Liver (tissue), 9 donors: ENCODE data around the gene TSPAN5. TPM values are rescaled to one million over a fixed set of nuclear protein-coding genes. Genes with fewer than 3 reads are reported as not detected.
A peak's percentile ranks its signal among the peaks of the same experiment; 100 is the strongest.

Experiments used
- DNase-seq: peaks from one replicate; pipeline ENCODE4 v3.0.0-alpha.2; 2017; ENCODE audit warnings: low spot score
- H3K27ac ChIP-seq, 2 donors: one replicate each; pipeline ENCODE4 v1.7.0; 2013; ENCODE audit warnings: inconsistent platforms in 2 of 2, low read length in 2 of 2, control low read depth in 1 of 2, low read depth in 1 of 2, mild to moderate bottlenecking in 1 of 2
- H3K27me3 ChIP-seq, 4 donors: one replicate each; pipeline versions ENCODE4 v1.6.1 to v1.7.0; 2013; ENCODE audit warnings: low read length in 3 of 4, inconsistent platforms in 1 of 4, mild to moderate bottlenecking in 1 of 4, moderate library complexity in 1 of 4; ENCODE audit not compliant: control insufficient read depth in 4 of 4, insufficient read depth in 4 of 4
- H3K36me3 ChIP-seq, 4 donors: one replicate each; pipeline versions ENCODE4 v1.6.1 to v1.7.0; 2013; ENCODE audit warnings: low read length in 3 of 4, mild to moderate bottlenecking in 3 of 4, low read depth in 1 of 4, moderate library complexity in 1 of 4; ENCODE audit not compliant: control insufficient read depth in 4 of 4, insufficient read depth in 3 of 4
- H3K4me1 ChIP-seq, 4 donors: one replicate each; pipeline versions ENCODE4 v1.6.1 to v1.7.0; 2013; ENCODE audit warnings: low read length in 3 of 4, mild to moderate bottlenecking in 3 of 4, moderate library complexity in 1 of 4; ENCODE audit not compliant: control insufficient read depth in 4 of 4, insufficient read depth in 4 of 4
- H3K4me3 ChIP-seq, 3 donors: one replicate each; pipeline versions ENCODE4 v1.6.1 to v1.7.0; 2013; ENCODE audit warnings: low read length in 3 of 3, control low read depth in 1 of 3, low read depth in 1 of 3, mild to moderate bottlenecking in 1 of 3
- H3K9ac ChIP-seq, 2 donors: one replicate each; pipeline ENCODE4 v1.7.0; 2013; ENCODE audit warnings: low read length in 2 of 2, mild to moderate bottlenecking in 2 of 2, moderate library complexity in 2 of 2, control low read depth in 1 of 2, low read depth in 1 of 2
- H3K9me3 ChIP-seq, 4 donors: one replicate each; pipeline versions ENCODE4 v1.6.1 to v1.7.0; 2013; ENCODE audit warnings: low read length in 3 of 4; ENCODE audit not compliant: control insufficient read depth in 4 of 4
- EGR1 ChIP-seq, 2 donors: IDR thresholded peaks; 2 replicates each; pipeline ENCODE4 v1.6.1; 2016 to 2018; ENCODE audit warnings: antibody characterized with exemption in 2 of 2, low read depth in 2 of 2
- FOXA1 ChIP-seq: IDR thresholded peaks from 2 replicates; pipeline ENCODE4 v1.6.1; 2016; ENCODE audit warnings: antibody characterized with exemption
- FOXA2 ChIP-seq: IDR thresholded peaks from 2 replicates; pipeline ENCODE4 v1.6.1; 2016; ENCODE audit warnings: antibody characterized with exemption
- GABPA ChIP-seq, 2 donors: IDR thresholded peaks in 1 of 2; conservative IDR thresholded peaks in 1 of 2; 2 replicates each; pipeline ENCODE4 v1.6.1; 2016; ENCODE audit warnings: antibody characterized with exemption in 2 of 2, mild to moderate bottlenecking in 1 of 2, moderate library complexity in 1 of 2
- HNF4A ChIP-seq, 2 donors: conservative IDR thresholded peaks; 2 replicates each; pipeline ENCODE4 v1.6.1; 2016; ENCODE audit warnings: antibody characterized with exemption in 2 of 2, mild to moderate bottlenecking in 2 of 2
- HNF4G ChIP-seq: IDR thresholded peaks from 2 replicates; pipeline ENCODE4 v1.6.1; 2016; ENCODE audit warnings: antibody characterized with exemption
- JUND ChIP-seq, 2 donors: IDR thresholded peaks; 2 replicates each; pipeline ENCODE4 v1.6.1; 2016; ENCODE audit warnings: antibody characterized with exemption in 2 of 2
- NR2F2 ChIP-seq: IDR thresholded peaks from 2 replicates; pipeline ENCODE4 v1.6.1; 2016; ENCODE audit warnings: antibody characterized with exemption
- RAD21 ChIP-seq, 2 donors: IDR thresholded peaks; 2 replicates each; pipeline ENCODE4 v1.6.1; 2016; ENCODE audit warnings: antibody characterized with exemption in 2 of 2, mild to moderate bottlenecking in 2 of 2
- RXRA ChIP-seq, 2 donors: IDR thresholded peaks; 2 replicates each; pipeline ENCODE4 v1.6.1; 2017 to 2018; ENCODE audit warnings: antibody characterized with exemption in 2 of 2, mild to moderate bottlenecking in 1 of 2
- SP1 ChIP-seq: IDR thresholded peaks from 2 replicates; pipeline ENCODE4 v1.6.1; 2018; ENCODE audit warnings: antibody characterized with exemption, mild to moderate bottlenecking
- TAF1 ChIP-seq: conservative IDR thresholded peaks from 2 replicates; pipeline ENCODE4 v1.6.1; 2016; ENCODE audit warnings: antibody characterized with exemption, mild to moderate bottlenecking
- YY1 ChIP-seq: IDR thresholded peaks from 2 replicates; pipeline ENCODE4 v1.6.1; 2016; ENCODE audit warnings: antibody characterized with exemption, mild to moderate bottlenecking
- WGBS: extraction: QIAGEN DNeasy Blood & Tissue Kit; methylation state at CpG from one replicate; pipeline ENCODE4 v1.1.7; 2013; 5-methylcytosine and 5-hydroxymethylcytosine counted together
- polyA plus RNA-seq, 2 donors: library from polyadenylated mRNA; stranded (reverse) in 1 of 2; unstranded in 1 of 2; fragments of 200-250 nt in 1 of 2; fragments of >200 nt in 1 of 2; fragmentation: Nextera tagmentation in 1 of 2; extraction: Ambion mirVana in 1 of 2; gene quantifications; one replicate each; pipeline versions ENCODE4 v1.2.1 to v1.2.3, GENCODE V29; 2013 to 2015
- total RNA-seq, 2 donors: library from RNA; depleted of rRNA; stranded (reverse); fragments of >200 nt; gene quantifications; one replicate each; pipeline ENCODE4 v1.2.3, GENCODE V29; 2014
- TF ChIP-seq, protein P1 (sequence below): fragments of 150-350 bp; IDR thresholded peaks from 2 replicates; pipeline ENCODE4 v1.5.1; 2017; ENCODE audit warnings: improper control_type of control experiment, low read depth, low read length; ENCODE audit not compliant: missing input control
- TF ChIP-seq, protein P2 (sequence below): IDR thresholded peaks from 2 replicates; pipeline ENCODE4 v1.6.1; 2016; ENCODE audit warnings: antibody characterized with exemption
- TF ChIP-seq, protein P3 (sequence below): IDR thresholded peaks from 2 replicates; pipeline ENCODE4 v1.6.1; 2016; ENCODE audit warnings: antibody characterized with exemption, mild to moderate bottlenecking
- TF ChIP-seq, protein P4 (sequence below): IDR thresholded peaks from 2 replicates; pipeline ENCODE4 v1.6.1; 2016; ENCODE audit warnings: antibody characterized with exemption
- donor health status: healthy.
- donor health status: healthy.
- donor health status: healthy.
- donor health status: healthy.
- donor health status: healthy.

The TSPAN5 gene
- total and polyA plus RNA-seq, 4 donors, result 0.36 to 54.0 (median 0.63) TPM

DNA sequence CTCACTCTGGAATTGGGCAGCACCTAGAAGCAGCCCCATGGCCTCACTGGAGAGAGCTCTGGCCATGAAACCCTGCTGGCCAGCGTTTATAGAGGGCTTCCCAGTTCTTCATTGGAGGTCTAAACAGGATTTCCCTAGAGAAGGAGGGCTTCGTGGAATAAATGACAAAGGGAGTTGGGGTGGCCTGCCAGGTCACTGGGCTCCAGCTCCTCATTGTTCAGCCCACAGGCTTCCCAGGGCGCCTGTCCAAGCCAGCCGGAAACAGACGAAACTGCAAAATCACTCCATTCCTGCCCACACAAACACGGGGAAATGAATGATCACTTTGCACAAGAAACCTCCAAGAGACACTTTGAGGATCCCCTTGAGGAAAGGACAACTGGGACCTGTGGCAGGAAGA, 189.7 kb downstream of the TSPAN5 start:
- Histone ChIP-seq H3K4me3 (no peak overlapping the region), H3K9me3 (no peaks in the 10 kb centered on the region), H3K27ac (no peak overlapping the region), H3K9ac (no peak overlapping the region), H3K36me3 (peaks cover 0 to 2% (median 0%) of the 10 kb centered on the region in 4 donors), H3K4me1 (peaks cover 0 to 6% (median 1%) of the 10 kb centered on the region in 4 donors), H3K27me3 (no peaks in the 10 kb centered on the region)
- 69% methylated on average over 6 of the region's 6 CpGs for WGBS
- TF ChIP-seq, protein P1, sequence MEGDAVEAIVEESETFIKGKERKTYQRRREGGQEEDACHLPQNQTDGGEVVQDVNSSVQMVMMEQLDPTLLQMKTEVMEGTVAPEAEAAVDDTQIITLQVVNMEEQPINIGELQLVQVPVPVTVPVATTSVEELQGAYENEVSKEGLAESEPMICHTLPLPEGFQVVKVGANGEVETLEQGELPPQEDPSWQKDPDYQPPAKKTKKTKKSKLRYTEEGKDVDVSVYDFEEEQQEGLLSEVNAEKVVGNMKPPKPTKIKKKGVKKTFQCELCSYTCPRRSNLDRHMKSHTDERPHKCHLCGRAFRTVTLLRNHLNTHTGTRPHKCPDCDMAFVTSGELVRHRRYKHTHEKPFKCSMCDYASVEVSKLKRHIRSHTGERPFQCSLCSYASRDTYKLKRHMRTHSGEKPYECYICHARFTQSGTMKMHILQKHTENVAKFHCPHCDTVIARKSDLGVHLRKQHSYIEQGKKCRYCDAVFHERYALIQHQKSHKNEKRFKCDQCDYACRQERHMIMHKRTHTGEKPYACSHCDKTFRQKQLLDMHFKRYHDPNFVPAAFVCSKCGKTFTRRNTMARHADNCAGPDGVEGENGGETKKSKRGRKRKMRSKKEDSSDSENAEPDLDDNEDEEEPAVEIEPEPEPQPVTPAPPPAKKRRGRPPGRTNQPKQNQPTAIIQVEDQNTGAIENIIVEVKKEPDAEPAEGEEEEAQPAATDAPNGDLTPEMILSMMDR, result no peak
- TF ChIP-seq NR2F2, result no peak
- TF ChIP-seq YY1, result no peak
- TF ChIP-seq, protein P2, sequence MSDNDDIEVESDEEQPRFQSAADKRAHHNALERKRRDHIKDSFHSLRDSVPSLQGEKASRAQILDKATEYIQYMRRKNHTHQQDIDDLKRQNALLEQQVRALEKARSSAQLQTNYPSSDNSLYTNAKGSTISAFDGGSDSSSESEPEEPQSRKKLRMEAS, result no peak
- TF ChIP-seq HNF4A (conservative IDR thresholded peaks at IDR 0.05), result no peak
- no peak for TF ChIP-seq HNF4G
- TF ChIP-seq, protein P3, sequence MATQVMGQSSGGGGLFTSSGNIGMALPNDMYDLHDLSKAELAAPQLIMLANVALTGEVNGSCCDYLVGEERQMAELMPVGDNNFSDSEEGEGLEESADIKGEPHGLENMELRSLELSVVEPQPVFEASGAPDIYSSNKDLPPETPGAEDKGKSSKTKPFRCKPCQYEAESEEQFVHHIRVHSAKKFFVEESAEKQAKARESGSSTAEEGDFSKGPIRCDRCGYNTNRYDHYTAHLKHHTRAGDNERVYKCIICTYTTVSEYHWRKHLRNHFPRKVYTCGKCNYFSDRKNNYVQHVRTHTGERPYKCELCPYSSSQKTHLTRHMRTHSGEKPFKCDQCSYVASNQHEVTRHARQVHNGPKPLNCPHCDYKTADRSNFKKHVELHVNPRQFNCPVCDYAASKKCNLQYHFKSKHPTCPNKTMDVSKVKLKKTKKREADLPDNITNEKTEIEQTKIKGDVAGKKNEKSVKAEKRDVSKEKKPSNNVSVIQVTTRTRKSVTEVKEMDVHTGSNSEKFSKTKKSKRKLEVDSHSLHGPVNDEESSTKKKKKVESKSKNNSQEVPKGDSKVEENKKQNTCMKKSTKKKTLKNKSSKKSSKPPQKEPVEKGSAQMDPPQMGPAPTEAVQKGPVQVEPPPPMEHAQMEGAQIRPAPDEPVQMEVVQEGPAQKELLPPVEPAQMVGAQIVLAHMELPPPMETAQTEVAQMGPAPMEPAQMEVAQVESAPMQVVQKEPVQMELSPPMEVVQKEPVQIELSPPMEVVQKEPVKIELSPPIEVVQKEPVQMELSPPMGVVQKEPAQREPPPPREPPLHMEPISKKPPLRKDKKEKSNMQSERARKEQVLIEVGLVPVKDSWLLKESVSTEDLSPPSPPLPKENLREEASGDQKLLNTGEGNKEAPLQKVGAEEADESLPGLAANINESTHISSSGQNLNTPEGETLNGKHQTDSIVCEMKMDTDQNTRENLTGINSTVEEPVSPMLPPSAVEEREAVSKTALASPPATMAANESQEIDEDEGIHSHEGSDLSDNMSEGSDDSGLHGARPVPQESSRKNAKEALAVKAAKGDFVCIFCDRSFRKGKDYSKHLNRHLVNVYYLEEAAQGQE, result no peak
- no peak for TF ChIP-seq GABPA (IDR thresholded peaks at IDR 0.05 in 1 of 2, conservative IDR thresholded peaks at IDR 0.05 in 1 of 2)
- TF ChIP-seq FOXA1, result no peak
- TF ChIP-seq EGR1 (IDR thresholded peaks at IDR 0.05; ENCODE audit: low read depth in 2 of 2), result no peak
- no peak for TF ChIP-seq SP1
- no peak for TF ChIP-seq JUND (IDR thresholded peaks at IDR 0.05)
- no peak for TF ChIP-seq TAF1
- TF ChIP-seq RXRA (IDR thresholded peaks at IDR 0.05), result no peak
- no peak for TF ChIP-seq RAD21 (IDR thresholded peaks at IDR 0.05)
- no peak for DNase-seq

DNA sequence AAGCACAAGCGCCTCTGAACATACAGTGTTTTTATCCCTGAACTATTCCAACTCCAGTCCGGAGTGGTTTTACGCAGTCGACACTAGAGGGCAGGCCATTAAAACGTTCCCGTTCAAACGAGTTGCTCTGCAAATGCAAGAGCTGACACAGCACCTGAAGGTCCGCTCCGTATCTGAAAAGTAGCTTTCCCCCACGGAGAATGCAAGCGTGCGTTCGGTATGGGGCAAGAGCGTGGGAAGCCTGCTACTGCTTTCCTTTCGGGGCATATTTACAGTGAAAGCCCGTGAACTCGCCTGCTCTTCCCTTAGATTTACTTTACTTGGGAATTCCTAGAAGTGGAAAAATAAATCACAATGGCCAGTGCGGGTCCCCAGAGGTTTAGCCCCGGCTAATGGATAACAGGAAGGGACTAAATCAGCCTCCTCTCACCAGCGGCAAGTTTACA, 190.8 kb downstream of the TSPAN5 start:
- H3K27me3 ChIP-seq, result no peaks in the 10 kb centered on the region
- H3K36me3 ChIP-seq, result peaks cover 0 to 2% (median 0%) of the 10 kb centered on the region in 4 donors
- DNase-seq, result peak; percentile 65
- H3K4me1 ChIP-seq, result peaks cover 0 to 6% (median 1%) of the 10 kb centered on the region in 4 donors
- peak overlapping the region; percentile 44 to 65 (median 64) for H3K4me3 ChIP-seq
- H3K9ac ChIP-seq, result peak overlapping the region in 1 of 2 donors; percentile 51
- H3K27ac ChIP-seq, result no peak overlapping the region
- TF ChIP-seq HNF4G (no peak), HNF4A (conservative IDR thresholded peaks at IDR 0.05) (peak in 1 of 2 donors; percentile 20), FOXA2 (no peak), EGR1 (IDR thresholded peaks at IDR 0.05; ENCODE audit: low read depth in 2 of 2) (no peak), RAD21 (IDR thresholded peaks at IDR 0.05) (peak; percentile 94 to 96), JUND (IDR thresholded peaks at IDR 0.05) (no peak)
- TF ChIP-seq, protein P1, result peak; percentile 80
- TF ChIP-seq, protein P4, sequence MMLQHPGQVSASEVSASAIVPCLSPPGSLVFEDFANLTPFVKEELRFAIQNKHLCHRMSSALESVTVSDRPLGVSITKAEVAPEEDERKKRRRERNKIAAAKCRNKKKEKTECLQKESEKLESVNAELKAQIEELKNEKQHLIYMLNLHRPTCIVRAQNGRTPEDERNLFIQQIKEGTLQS, result no peak
- 2% methylated on average over 20 of the region's 20 CpGs for WGBS
- H3K9me3 ChIP-seq, result no peaks in the 10 kb centered on the region
